Measurements from ENCODE around the gene GNB4. TPM values are rescaled to one million over a fixed set of nuclear protein-coding genes. Genes with fewer than 3 reads are reported as not detected.

The GNB4 gene
- polyA plus RNA-seq (2012; rRNA removed) = 8.7 and 12.9 TPM in 2 replicates
- polyA plus RNA-seq (2012; cell fraction: cytosol; rRNA removed) = 12.7 and 14.5 TPM in 2 replicates
- polyA plus RNA-seq (2012; cell fraction: nucleus; rRNA removed) = 4.5 and 6.5 TPM in 2 replicates

DNA sequence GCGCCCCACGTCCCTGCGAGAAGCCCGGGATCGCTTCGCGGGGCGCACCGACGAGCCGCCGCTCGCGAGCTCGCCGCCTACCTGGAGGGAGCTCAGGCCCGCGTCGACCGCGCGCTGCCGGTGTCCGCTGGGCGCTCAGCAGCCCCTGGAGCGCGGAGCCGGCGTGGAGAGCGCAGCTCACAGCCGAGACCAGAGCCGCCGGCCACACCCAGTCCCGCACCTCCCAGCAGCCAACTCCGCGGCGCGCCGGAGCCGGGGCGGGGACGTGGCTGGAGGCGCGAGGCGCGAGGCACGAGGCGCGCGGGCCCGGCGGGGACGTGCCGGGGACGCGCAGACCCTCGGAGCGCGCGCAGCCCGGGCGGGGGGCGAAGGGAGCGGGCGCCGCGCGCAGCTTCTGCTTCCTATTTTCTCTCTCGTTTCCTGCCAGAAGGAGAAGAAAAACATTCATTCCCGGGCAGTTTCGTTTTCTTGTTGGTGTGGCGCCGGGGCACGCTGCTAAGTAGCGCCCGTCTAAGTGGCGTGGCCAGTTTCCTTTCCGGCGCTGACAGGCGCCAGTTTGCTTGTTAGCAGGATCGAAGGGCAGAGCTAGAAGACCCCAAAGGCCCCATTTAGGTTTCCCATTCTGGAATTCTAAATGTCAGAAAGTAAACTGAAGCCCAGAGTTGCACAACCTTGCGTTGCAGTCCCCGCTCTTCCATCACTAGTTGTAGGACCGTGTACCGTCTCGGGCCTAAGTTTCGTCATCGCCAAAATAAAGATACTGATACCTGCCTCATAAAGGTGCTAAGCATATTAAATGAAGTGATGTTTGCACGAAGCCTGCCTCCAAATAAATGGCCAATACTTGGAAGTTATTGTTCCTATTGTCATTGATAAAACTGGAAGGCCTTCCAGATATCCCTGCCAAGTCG, at the start of gene GNB4:
Gene GNB4, minus strand, starts transcription at position 206 of the 911 bp plus-strand sequence. CDS start 25,270 bp downstream, outside the sequence.
- peak within 1 kb of the TSS; percentile 67 to 90 for H3K4me3 ChIP-seq (ENCODE audit: low read depth in 2 of 2, low read length in 1 of 2)
- H3K27me3 ChIP-seq (ENCODE audit: insufficient read depth) = no peaks in the 10 kb centered on the region
- ChIA-PET CTCF (interaction anchor here (0.8 to 1.5 kb wide), 3 partner anchors 20 to 107 kb away, joined by 4 to 5 read pairs (median 4); no protein-coding TSS in a partner anchor), POLR2A (interaction anchor here (0.7 to 0.9 kb wide), 3 partner anchors 66 to 128 kb away, joined by 3 to 5 read pairs (median 3); partner anchors contain the start of gene ACTL6A)
- peak within 1 kb of the TSS; percentile 97 for H2AFZ ChIP-seq (ENCODE audit: low read depth)
- DNase-seq = peak; percentile 94
- H3K4me1 ChIP-seq (ENCODE audit: control insufficient read depth in 1 of 2, insufficient read depth in 2 of 2, low read depth in 1 of 2, low read length in 1 of 2) = peaks cover 6 to 8% of the 10 kb centered on the region in 2 experiments; a peak in 2 of 4 replicates
- peak within 1 kb of the TSS; percentile 67 to 79 for H3K27ac ChIP-seq (ENCODE audit: low read depth in 2 of 2, low read length in 1 of 2)
- no peaks in the 10 kb centered on the region for H4K20me1 ChIP-seq (ENCODE audit: insufficient read depth)
- H3F3A ChIP-seq (replicated peaks; ENCODE audit: insufficient read depth) = peaks cover 4% of the 10 kb centered on the region
- H3K79me2 ChIP-seq (ENCODE audit: insufficient read depth) = peaks cover 44% of the 10 kb centered on the region
- no peaks in the 10 kb centered on the region for H3K9me2 ChIP-seq
- WGBS (ENCODE audit: low lambda C conversion rate) = 46% methylated on average over 22 of the region's 90 CpGs
- peak within 1 kb of the TSS; percentile 70 for H3K4me2 ChIP-seq
- H3K9ac ChIP-seq = peak within 1 kb of the TSS; percentile 80
- no peaks in the 10 kb centered on the region for H3K36me3 ChIP-seq (replicated peaks in 1 of 2; ENCODE audit: control insufficient read depth in 1 of 2, insufficient read depth in 2 of 2, low read length in 1 of 2)
- no peaks in the 10 kb centered on the region for H3K9me3 ChIP-seq
- TF ChIP-seq, protein P1, sequence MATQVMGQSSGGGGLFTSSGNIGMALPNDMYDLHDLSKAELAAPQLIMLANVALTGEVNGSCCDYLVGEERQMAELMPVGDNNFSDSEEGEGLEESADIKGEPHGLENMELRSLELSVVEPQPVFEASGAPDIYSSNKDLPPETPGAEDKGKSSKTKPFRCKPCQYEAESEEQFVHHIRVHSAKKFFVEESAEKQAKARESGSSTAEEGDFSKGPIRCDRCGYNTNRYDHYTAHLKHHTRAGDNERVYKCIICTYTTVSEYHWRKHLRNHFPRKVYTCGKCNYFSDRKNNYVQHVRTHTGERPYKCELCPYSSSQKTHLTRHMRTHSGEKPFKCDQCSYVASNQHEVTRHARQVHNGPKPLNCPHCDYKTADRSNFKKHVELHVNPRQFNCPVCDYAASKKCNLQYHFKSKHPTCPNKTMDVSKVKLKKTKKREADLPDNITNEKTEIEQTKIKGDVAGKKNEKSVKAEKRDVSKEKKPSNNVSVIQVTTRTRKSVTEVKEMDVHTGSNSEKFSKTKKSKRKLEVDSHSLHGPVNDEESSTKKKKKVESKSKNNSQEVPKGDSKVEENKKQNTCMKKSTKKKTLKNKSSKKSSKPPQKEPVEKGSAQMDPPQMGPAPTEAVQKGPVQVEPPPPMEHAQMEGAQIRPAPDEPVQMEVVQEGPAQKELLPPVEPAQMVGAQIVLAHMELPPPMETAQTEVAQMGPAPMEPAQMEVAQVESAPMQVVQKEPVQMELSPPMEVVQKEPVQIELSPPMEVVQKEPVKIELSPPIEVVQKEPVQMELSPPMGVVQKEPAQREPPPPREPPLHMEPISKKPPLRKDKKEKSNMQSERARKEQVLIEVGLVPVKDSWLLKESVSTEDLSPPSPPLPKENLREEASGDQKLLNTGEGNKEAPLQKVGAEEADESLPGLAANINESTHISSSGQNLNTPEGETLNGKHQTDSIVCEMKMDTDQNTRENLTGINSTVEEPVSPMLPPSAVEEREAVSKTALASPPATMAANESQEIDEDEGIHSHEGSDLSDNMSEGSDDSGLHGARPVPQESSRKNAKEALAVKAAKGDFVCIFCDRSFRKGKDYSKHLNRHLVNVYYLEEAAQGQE (IDR thresholded peaks at IDR 0.05; ENCODE audit: low read depth, low read length) = no peak
- TF ChIP-seq RFX5 (IDR thresholded peaks at IDR 0.05; ENCODE audit: low read length) (no peak), YY1 (IDR thresholded peaks at IDR 0.05; ENCODE audit: low read depth) (no peak), RXRA (IDR thresholded peaks at IDR 0.05; ENCODE audit: borderline replicate concordance, low read depth) (no peak), SMC3 (IDR thresholded peaks at IDR 0.05; ENCODE audit: low read depth, low read length) (no peak), NFIC (IDR thresholded peaks at IDR 0.05; ENCODE audit: borderline replicate concordance) (no peak), CHD2 (IDR thresholded peaks at IDR 0.05; ENCODE audit: low read length, partially characterized antibody) (no peak), SIN3A (IDR thresholded peaks at IDR 0.05; ENCODE audit: borderline replicate concordance, low read depth, low read length) (no peak), NRF1 (IDR thresholded peaks at IDR 0.05; ENCODE audit: low read depth, low read length) (peak; percentile 56), RCOR1 (IDR thresholded peaks at IDR 0.05; ENCODE audit: low read length) (no peak), TEAD4 (IDR thresholded peaks at IDR 0.05; ENCODE audit: borderline replicate concordance, insufficient read depth) (no peak), TAF1 (IDR thresholded peaks at IDR 0.05; ENCODE audit: borderline replicate concordance, low read depth, low read length) (0 out of 2 replicates have a peak, but pooled peaks have one; percentile 26), MXI1 (IDR thresholded peaks at IDR 0.05; ENCODE audit: low read depth, low read length) (peak; percentile 20; the same call in 1 of the 2 replicates), POLR2AphosphoS5 (IDR thresholded peaks at IDR 0.05; ENCODE audit: low read depth, low read length) (no peak), GABPA (IDR thresholded peaks at IDR 0.05; ENCODE audit: low read depth) (no peak), TCF12 (IDR thresholded peaks at IDR 0.05) (no peak), RAD21 (IDR thresholded peaks at IDR 0.05; ENCODE audit: low read length) (no peak), JUND (IDR thresholded peaks at IDR 0.05) (no peak)
- TF ChIP-seq, protein P2, sequence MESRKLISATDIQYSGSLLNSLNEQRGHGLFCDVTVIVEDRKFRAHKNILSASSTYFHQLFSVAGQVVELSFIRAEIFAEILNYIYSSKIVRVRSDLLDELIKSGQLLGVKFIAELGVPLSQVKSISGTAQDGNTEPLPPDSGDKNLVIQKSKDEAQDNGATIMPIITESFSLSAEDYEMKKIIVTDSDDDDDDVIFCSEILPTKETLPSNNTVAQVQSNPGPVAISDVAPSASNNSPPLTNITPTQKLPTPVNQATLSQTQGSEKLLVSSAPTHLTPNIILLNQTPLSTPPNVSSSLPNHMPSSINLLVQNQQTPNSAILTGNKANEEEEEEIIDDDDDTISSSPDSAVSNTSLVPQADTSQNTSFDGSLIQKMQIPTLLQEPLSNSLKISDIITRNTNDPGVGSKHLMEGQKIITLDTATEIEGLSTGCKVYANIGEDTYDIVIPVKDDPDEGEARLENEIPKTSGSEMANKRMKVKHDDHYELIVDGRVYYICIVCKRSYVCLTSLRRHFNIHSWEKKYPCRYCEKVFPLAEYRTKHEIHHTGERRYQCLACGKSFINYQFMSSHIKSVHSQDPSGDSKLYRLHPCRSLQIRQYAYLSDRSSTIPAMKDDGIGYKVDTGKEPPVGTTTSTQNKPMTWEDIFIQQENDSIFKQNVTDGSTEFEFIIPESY (IDR thresholded peaks at IDR 0.05; ENCODE audit: borderline replicate concordance, low read depth) = no peak
- TF ChIP-seq, protein P3, sequence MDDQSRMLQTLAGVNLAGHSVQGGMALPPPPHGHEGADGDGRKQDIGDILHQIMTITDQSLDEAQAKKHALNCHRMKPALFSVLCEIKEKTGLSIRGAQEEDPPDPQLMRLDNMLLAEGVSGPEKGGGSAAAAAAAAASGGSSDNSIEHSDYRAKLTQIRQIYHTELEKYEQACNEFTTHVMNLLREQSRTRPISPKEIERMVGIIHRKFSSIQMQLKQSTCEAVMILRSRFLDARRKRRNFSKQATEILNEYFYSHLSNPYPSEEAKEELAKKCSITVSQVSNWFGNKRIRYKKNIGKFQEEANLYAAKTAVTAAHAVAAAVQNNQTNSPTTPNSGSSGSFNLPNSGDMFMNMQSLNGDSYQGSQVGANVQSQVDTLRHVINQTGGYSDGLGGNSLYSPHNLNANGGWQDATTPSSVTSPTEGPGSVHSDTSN (IDR thresholded peaks at IDR 0.05) = no peak
- TF ChIP-seq, protein P4, sequence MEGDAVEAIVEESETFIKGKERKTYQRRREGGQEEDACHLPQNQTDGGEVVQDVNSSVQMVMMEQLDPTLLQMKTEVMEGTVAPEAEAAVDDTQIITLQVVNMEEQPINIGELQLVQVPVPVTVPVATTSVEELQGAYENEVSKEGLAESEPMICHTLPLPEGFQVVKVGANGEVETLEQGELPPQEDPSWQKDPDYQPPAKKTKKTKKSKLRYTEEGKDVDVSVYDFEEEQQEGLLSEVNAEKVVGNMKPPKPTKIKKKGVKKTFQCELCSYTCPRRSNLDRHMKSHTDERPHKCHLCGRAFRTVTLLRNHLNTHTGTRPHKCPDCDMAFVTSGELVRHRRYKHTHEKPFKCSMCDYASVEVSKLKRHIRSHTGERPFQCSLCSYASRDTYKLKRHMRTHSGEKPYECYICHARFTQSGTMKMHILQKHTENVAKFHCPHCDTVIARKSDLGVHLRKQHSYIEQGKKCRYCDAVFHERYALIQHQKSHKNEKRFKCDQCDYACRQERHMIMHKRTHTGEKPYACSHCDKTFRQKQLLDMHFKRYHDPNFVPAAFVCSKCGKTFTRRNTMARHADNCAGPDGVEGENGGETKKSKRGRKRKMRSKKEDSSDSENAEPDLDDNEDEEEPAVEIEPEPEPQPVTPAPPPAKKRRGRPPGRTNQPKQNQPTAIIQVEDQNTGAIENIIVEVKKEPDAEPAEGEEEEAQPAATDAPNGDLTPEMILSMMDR (IDR thresholded peaks at IDR 0.05) = no peak
- TF ChIP-seq, protein P5, sequence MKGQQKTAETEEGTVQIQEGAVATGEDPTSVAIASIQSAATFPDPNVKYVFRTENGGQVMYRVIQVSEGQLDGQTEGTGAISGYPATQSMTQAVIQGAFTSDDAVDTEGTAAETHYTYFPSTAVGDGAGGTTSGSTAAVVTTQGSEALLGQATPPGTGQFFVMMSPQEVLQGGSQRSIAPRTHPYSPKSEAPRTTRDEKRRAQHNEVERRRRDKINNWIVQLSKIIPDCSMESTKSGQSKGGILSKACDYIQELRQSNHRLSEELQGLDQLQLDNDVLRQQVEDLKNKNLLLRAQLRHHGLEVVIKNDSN (IDR thresholded peaks at IDR 0.05; ENCODE audit: borderline replicate concordance, low read depth) = no peak
